ENCODE results near the gene LHX5. TPM values are rescaled to one million over a fixed set of nuclear protein-coding genes. Genes with fewer than 3 reads are reported as not detected.

LHX5 gene
- total RNA-seq, 2 experiments from 2014 or later: not detected

DNA sequence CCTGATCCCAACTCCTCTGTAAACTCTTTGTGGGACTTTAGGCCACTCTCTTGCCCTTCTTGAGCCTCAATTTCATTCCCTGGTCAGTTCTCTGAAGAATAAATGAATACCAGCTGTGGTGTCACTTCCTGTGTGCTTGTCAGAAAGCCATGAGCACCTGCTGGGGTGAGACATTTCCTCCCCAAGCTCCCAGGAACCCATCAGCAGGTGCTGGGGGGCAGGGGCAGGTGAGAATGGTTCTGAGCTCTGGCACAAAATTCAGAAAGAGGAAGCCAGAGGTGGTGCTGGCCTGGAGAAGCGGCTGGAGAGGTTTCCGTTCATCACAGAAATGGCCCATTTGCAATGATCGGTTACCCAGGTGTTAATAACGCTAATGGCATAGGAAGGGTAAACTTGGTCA is 14.9 kb downstream of the LHX5 start:
- ChIA-PET CTCF (interaction anchor here (0.6 to 1.9 kb wide), 3 partner anchors 9 to 620 kb away, joined by 3 to 4 read pairs (median 3); no protein-coding TSS in a partner anchor), POLR2A (no interaction called here)
- H3K4me1 Mint-ChIP-seq: peaks cover 3% of the 10 kb centered on the region
- DNase-seq: no peak
- H3K27ac Mint-ChIP-seq: no peak overlapping the region
- H3K4me3 Mint-ChIP-seq: no peak overlapping the region
- H3K36me3 Mint-ChIP-seq (ENCODE audit: low read depth): no peaks in the 10 kb centered on the region
- no peaks in the 10 kb centered on the region for H3K9me3 Mint-ChIP-seq
- H3K27me3 Mint-ChIP-seq: peaks cover 43% of the 10 kb centered on the region

DNA sequence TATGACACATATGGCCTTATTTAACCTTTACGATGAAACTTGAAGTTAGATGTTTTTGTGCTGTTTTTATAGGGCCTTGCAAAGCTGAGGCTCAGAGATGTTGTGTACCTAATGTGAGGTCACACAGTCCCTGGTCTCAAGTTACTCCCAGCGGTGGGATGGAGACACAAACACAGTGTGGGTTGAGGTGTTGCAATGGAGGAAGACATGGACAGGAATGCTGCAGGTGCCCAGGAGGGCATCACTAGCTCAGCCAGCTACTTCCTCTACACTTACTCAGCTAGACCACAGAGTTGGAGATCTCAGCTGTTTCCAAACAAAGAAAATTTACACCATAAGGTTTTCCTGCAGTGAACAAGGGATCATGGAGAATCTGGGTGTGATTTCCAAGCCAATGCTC is 15.5 kb downstream of the LHX5 start:
- H3K36me3 Mint-ChIP-seq (ENCODE audit: low read depth): no peaks in the 10 kb centered on the region
- ChIA-PET POLR2A (no interaction called here), CTCF (interaction anchor here (0.6 to 1.9 kb wide), 3 partner anchors 10 to 619 kb away, joined by 3 to 4 read pairs (median 3); no protein-coding TSS in a partner anchor)
- DNase-seq: no peak
- no peaks in the 10 kb centered on the region for H3K4me1 Mint-ChIP-seq
- no peak overlapping the region for H3K4me3 Mint-ChIP-seq
- no peaks in the 10 kb centered on the region for H3K9me3 Mint-ChIP-seq
- peaks cover 39% of the 10 kb centered on the region for H3K27me3 Mint-ChIP-seq
- H3K27ac Mint-ChIP-seq: no peak overlapping the region

GRCh38 chr12:113453330-113453729 is 18.3 kb downstream of the LHX5 start:
- Mint-ChIP-seq H3K36me3 (ENCODE audit: low read depth) (no peaks in the 10 kb centered on the region), H3K27ac (no peak overlapping the region), H3K9me3 (no peaks in the 10 kb centered on the region), H3K27me3 (peaks cover 24% of the 10 kb centered on the region), H3K4me3 (no peak overlapping the region), H3K4me1 (no peaks in the 10 kb centered on the region)
- CTCF ChIA-PET: no interaction called here
- POLR2A ChIA-PET: no interaction called here
- DNase-seq: no peak

- no peak for DNase-seq
- no peaks in the 10 kb centered on the region for H3K9me3 Mint-ChIP-seq
- ChIA-PET CTCF (interaction anchor here (0.6 to 1.3 kb wide), 3 partner anchors 9 to 456 kb away, joined by 3 to 5 read pairs (median 4); no protein-coding TSS in a partner anchor), POLR2A (no interaction called here)
- no peak overlapping the region for H3K4me3 Mint-ChIP-seq
- no peaks in the 10 kb centered on the region for H3K36me3 Mint-ChIP-seq (ENCODE audit: low read depth)
- H3K4me1 Mint-ChIP-seq: no peaks in the 10 kb centered on the region
- H3K27me3 Mint-ChIP-seq: peaks cover 23% of the 10 kb centered on the region
- H3K27ac Mint-ChIP-seq: no peak overlapping the region
These were observed 19.2 kb downstream of the LHX5 start for GRCh38 chr12:113452458-113452857.

DNA sequence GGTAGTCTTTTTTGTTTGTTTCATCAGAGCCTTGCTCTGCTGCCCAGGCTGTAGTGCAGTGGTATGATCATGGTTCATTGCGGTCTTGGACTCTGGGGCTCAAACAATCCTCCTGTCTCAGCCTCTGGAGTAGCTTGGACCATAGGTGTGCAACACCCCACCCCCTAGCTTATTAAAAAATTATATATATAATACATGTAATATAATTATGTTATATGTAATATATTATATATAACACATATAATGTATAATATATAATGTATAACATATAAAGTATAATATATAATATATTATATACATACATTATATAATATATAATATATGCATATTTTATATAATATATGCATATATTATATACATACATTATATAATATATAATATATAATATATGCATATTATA is 21.8 kb downstream of the LHX5 start:
- ChIA-PET CTCF (interaction anchor here (0.6 kb wide), 1 partner anchor 61 kb away, joined by 3 read pairs; no protein-coding TSS in a partner anchor), POLR2A (no interaction called here)
- no peak for DNase-seq
- H3K9me3 Mint-ChIP-seq: peaks cover 8% of the 10 kb centered on the region
- H3K4me3 Mint-ChIP-seq: no peak overlapping the region
- H3K27ac Mint-ChIP-seq: no peak overlapping the region
- no peaks in the 10 kb centered on the region for H3K4me1 Mint-ChIP-seq
- peaks cover 27% of the 10 kb centered on the region for H3K27me3 Mint-ChIP-seq
- no peaks in the 10 kb centered on the region for H3K36me3 Mint-ChIP-seq (ENCODE audit: low read depth)

GRCh38 chr12:113449299-113449698 is 22.4 kb downstream of the LHX5 start:
- no peaks in the 10 kb centered on the region for H3K36me3 Mint-ChIP-seq (ENCODE audit: low read depth)
- CTCF ChIA-PET: interaction anchor here (0.6 kb wide), 1 partner anchor 61 kb away, joined by 3 read pairs; no protein-coding TSS in a partner anchor
- peaks cover 27% of the 10 kb centered on the region for H3K27me3 Mint-ChIP-seq
- H3K4me3 Mint-ChIP-seq: no peak overlapping the region
- POLR2A ChIA-PET: no interaction called here
- H3K9me3 Mint-ChIP-seq: peaks cover 8% of the 10 kb centered on the region
- H3K4me1 Mint-ChIP-seq: no peaks in the 10 kb centered on the region
- DNase-seq: no peak
- no peak overlapping the region for H3K27ac Mint-ChIP-seq

DNA sequence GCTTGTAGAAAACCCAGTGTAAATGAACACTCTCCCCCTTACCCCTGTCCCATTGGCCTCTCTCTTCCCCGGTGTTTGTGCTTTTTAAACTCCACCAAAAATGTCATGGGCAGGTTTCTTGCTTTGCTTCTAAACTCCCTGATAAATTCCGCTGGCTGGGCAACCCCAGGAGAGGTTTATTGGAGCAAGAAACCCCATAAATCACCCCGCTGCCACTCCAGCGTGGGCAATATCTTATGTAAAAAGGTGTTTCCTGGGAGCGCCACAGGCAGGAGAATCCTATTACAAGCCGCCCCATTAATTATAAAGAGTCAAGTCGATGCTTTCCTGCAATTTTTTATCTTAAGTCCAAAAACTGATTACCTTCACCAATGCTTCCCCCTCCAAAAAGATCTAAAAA is 22.8 kb downstream of the LHX5 start:
- Mint-ChIP-seq H3K27ac (no peak overlapping the region), H3K27me3 (peaks cover 27% of the 10 kb centered on the region), H3K9me3 (peaks cover 8% of the 10 kb centered on the region), H3K36me3 (ENCODE audit: low read depth) (no peaks in the 10 kb centered on the region), H3K4me1 (no peaks in the 10 kb centered on the region), H3K4me3 (no peak overlapping the region)
- POLR2A ChIA-PET: no interaction called here
- CTCF ChIA-PET: no interaction called here
- no peak for DNase-seq

GRCh38 chr12:113445544-113446171 is 26.0 kb downstream of the LHX5 start:
- Mint-ChIP-seq H3K4me3 (no peak overlapping the region), H3K36me3 (ENCODE audit: low read depth) (no peaks in the 10 kb centered on the region), H3K27me3 (peaks cover 19% of the 10 kb centered on the region), H3K9me3 (peaks cover 8% of the 10 kb centered on the region), H3K4me1 (no peaks in the 10 kb centered on the region), H3K27ac (no peak overlapping the region)
- CTCF ChIA-PET: interaction anchor here (0.6 to 1.5 kb wide), 3 partner anchors 14 to 248 kb away, joined by 3 to 5 read pairs (median 5); no protein-coding TSS in a partner anchor
- POLR2A ChIA-PET: no interaction called here
- no peak for DNase-seq

- POLR2A ChIA-PET: no interaction called here
- Mint-ChIP-seq H3K27me3 (peaks cover 12% of the 10 kb centered on the region), H3K4me1 (no peaks in the 10 kb centered on the region), H3K9me3 (peaks cover 8% of the 10 kb centered on the region), H3K27ac (no peak overlapping the region), H3K36me3 (ENCODE audit: low read depth) (no peaks in the 10 kb centered on the region), H3K4me3 (no peak overlapping the region)
- CTCF ChIA-PET: no interaction called here
- no peak for DNase-seq
These were observed 28.6 kb downstream of the LHX5 start for GRCh38 chr12:113443030-113443539.

- Mint-ChIP-seq H3K4me3 (no peak overlapping the region), H3K9me3 (peaks cover 7% of the 10 kb centered on the region), H3K27me3 (peaks cover 2% of the 10 kb centered on the region), H3K27ac (no peak overlapping the region), H3K4me1 (no peaks in the 10 kb centered on the region), H3K36me3 (ENCODE audit: low read depth) (no peaks in the 10 kb centered on the region)
- ChIA-PET CTCF (interaction anchor here (0.6 kb wide), 1 partner anchor 129 kb away, joined by 3 read pairs; no protein-coding TSS in a partner anchor), POLR2A (no interaction called here)
- no peak for DNase-seq
These were observed 30.5 kb downstream of the LHX5 start for GRCh38 chr12:113440947-113441782.

- ChIA-PET CTCF (no interaction called here), POLR2A (no interaction called here)
- Mint-ChIP-seq H3K27ac (no peak overlapping the region), H3K9me3 (peaks cover 3% of the 10 kb centered on the region), H3K4me1 (no peaks in the 10 kb centered on the region), H3K4me3 (no peak overlapping the region), H3K27me3 (no peaks in the 10 kb centered on the region), H3K36me3 (ENCODE audit: low read depth) (no peaks in the 10 kb centered on the region)
- no peak for DNase-seq
These were observed 31.3 kb downstream of the LHX5 start for GRCh38 chr12:113440336-113440735.

DNA sequence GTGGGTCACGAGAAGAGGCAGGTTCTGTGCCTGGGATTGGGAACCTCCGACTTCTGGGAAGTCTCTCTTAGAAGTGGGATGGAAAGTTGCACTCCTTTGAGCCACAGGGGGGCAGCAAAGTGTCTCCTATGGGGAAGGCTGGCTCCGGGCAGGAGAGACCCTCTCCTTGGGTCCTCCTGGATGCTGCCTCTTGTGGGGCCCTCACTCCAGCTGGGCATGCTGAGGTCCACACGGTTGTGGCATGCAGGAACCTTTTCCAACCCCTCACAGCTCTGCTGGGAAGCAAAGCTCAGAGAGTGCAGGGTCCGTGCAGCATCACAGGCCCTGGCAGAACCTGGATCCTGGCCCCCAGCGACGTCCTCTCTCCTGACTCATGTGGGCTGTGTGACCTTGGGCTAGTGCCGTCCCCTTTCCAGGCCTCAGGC is 32.1 kb downstream of the LHX5 start:
- Mint-ChIP-seq H3K9me3 (no peaks in the 10 kb centered on the region), H3K36me3 (ENCODE audit: low read depth) (no peaks in the 10 kb centered on the region), H3K27ac (no peak overlapping the region), H3K4me1 (no peaks in the 10 kb centered on the region), H3K27me3 (no peaks in the 10 kb centered on the region), H3K4me3 (no peak overlapping the region)
- POLR2A ChIA-PET: no interaction called here
- CTCF ChIA-PET: no interaction called here
- DNase-seq: no peak

DNA sequence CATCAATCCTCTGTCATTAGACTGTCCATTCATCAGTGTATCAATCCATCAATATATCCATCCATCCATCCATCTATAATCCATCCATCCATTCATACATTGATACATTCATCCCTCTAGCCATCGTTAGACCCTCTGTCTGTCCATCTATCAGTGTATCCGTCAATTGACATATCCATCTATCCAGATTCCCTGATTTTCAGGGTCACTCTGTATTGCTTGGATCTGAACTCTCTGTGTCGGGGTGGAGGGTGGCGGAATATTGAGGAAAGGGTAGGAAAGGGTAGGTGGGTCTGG is 32.4 kb downstream of the LHX5 start:
- Mint-ChIP-seq H3K9me3 (no peaks in the 10 kb centered on the region), H3K27ac (no peak overlapping the region), H3K4me1 (no peaks in the 10 kb centered on the region), H3K27me3 (no peaks in the 10 kb centered on the region), H3K4me3 (no peak overlapping the region), H3K36me3 (ENCODE audit: low read depth) (no peaks in the 10 kb centered on the region)
- ChIA-PET POLR2A (no interaction called here), CTCF (no interaction called here)
- DNase-seq: no peak

All from activated CD4-positive, alpha-beta T cell treated with anti-CD3 and anti-CD28 coated beads, Interleukin-2, amount 10 ng/mL, durations not matched to agents 7 days and 5 days (primary cell).